Transverse colon (tissue), 4 donors: ENCODE data around the gene REM2. TPM values are rescaled to one million over a fixed set of nuclear protein-coding genes. Genes with fewer than 3 reads are reported as not detected.

Source experiments
- DNase-seq: peaks from one replicate; pipeline ENCODE4 v3.0.0-alpha.2; 2019
- H3K27ac ChIP-seq, 4 donors: fragments of 200-600 bp; sonication (generic); 2 replicates each; pipeline ENCODE4 v1.5.1; 2016 to 2018; ENCODE audit warnings: inconsistent platforms in 4 of 4
- H3K27me3 ChIP-seq: fragments of 200-600 bp; sonication (generic); 2 replicates; pipeline ENCODE4 v1.5.1; 2017; ENCODE audit warnings: inconsistent platforms
- H3K36me3 ChIP-seq, 4 donors: fragments of 200-600 bp; sonication (generic); 2 replicates each; pipeline ENCODE4 v1.5.1; 2017 to 2019; ENCODE audit warnings: inconsistent platforms in 4 of 4
- H3K4me1 ChIP-seq, 4 donors: fragments of 200-600 bp; sonication (generic); 2 replicates each; pipeline ENCODE4 v1.5.1; 2017 to 2020; ENCODE audit warnings: inconsistent platforms in 4 of 4
- H3K4me3 ChIP-seq, 4 donors: fragments of 200-600 bp; sonication (generic); 1 replicate in 1 of 4; 2 replicates in 3 of 4; pipeline versions ENCODE4 v1.5.1 to v1.6.1; 2017 to 2019; ENCODE audit warnings: inconsistent platforms in 4 of 4
- H3K9me3 ChIP-seq, 2 donors: fragments of 200-600 bp; sonication (generic); 2 replicates each; pipeline ENCODE4 v1.5.1; 2017 to 2019; ENCODE audit warnings: inconsistent platforms in 2 of 2
- EP300 ChIP-seq: sonication (generic); formaldehyde crosslinking; IDR thresholded peaks from one replicate; pipeline ENCODE4 v1.6.1; 2017; ENCODE audit warnings: antibody characterized with exemption, low read depth
- POLR2A ChIP-seq: fragments of 450-650 bp; IDR thresholded peaks from one replicate; pipeline ENCODE4 v1.6.1; 2016; ENCODE audit warnings: antibody characterized with exemption, mild to moderate bottlenecking, moderate library complexity
- POLR2AphosphoS5 ChIP-seq, 3 donors: sonication (generic); formaldehyde crosslinking; IDR thresholded peaks; one replicate each; pipeline ENCODE4 v1.6.1; 2016; ENCODE audit warnings: antibody characterized with exemption in 3 of 3
- WGBS, 2 donors: methylation state at CpG; one replicate each; pipeline ENCODE4 v1.1.5; 2018; ENCODE audit warnings: low coverage in 1 of 2; 5-methylcytosine and 5-hydroxymethylcytosine counted together
- in situ Hi-C, 4 donors: fragments of 200-750 bp; cut with MboI; loops; one replicate each; pipeline versions ENCODE4 v1.15.0 to v1.15.1; 2017; ENCODE audit warnings: low sequenced_read_pairs in 3 of 4, low pct_ligation_motif_present in 1 of 4, low pct_unique_long_range_greater_than_20kb in 1 of 4
- intact Hi-C: fragments of 100-400 bp; cut with DNase I; formaldehyde crosslinking; loops from one replicate; pipeline ENCODE4 v1.15.1; 2023; ENCODE audit warnings: low total_unique reads
- total RNA-seq, 4 donors: library from RNA; depleted of rRNA; stranded (reverse); fragments of >200 nt; gene quantifications; one replicate each; pipeline ENCODE4 v1.1.0, GENCODE V29; 2016
- TF ChIP-seq, protein P1 (sequence below), 5 experiments: fragments of 200-600 bp in 3 of 5; fragments of 450-650 bp in 2 of 5; sonication (generic) in 3 of 5; IDR thresholded peaks; 1 replicate in 2 of 5; 2 replicates in 3 of 5; pipeline ENCODE4 v1.5.1; 2016 to 2017; ENCODE audit warnings: antibody characterized with exemption in 5 of 5, inconsistent platforms in 3 of 5, mild to moderate bottlenecking in 2 of 5, moderate library complexity in 1 of 5

The REM2 gene
- total RNA-seq, 4 donors from 2014 or later: 0.27 to 5.2 (median 2.1) TPM; not detected in 1

DNA sequence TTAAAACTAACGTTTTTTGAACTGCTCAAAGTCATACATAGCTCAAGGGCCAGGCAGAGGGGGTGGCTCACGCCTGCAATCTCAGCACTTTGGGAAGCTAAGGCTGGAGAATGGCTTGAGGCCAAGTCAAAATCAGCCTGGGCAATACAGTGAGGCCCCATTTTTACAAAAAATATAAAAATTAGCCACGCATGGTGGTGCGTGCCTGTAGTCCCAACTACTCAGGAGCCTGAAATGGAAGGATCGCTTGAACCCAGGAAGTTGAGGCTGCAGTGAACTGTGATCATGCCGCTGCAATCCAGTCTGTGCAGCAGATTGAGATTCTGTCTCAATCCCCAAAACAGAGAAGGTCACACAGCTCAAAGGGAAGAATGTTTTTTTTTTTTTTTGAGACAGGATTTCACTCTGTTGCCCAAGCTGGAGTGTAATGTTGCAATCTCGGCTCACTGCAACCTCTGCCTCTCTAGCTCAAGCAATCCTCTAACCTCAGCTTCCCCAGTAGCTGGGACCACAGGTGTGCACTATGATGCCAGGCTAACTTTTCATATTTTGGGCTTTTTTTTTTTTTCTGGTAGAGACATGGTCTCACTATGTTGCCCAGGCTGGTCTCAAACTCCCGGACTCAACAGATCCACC lies 33.0 kb downstream of the REM2 start:
- in situ Hi-C loops: no loop called here
- Histone ChIP-seq H3K4me3 (no peak overlapping the region), H3K36me3 (peaks cover 0 to 12% (median 0%) of the 10 kb centered on the region in 4 donors), H3K27ac (peak overlapping the region in 3 of 4 donors; percentile 29 to 100 (median 34)), H3K4me1 (peaks cover 11 to 33% (median 23%) of the 10 kb centered on the region in 4 donors), H3K9me3 (no peaks in the 10 kb centered on the region), H3K27me3 (no peaks in the 10 kb centered on the region)
- DNase-seq: no peak
- TF ChIP-seq POLR2A: no peak
- TF ChIP-seq, protein P1, sequence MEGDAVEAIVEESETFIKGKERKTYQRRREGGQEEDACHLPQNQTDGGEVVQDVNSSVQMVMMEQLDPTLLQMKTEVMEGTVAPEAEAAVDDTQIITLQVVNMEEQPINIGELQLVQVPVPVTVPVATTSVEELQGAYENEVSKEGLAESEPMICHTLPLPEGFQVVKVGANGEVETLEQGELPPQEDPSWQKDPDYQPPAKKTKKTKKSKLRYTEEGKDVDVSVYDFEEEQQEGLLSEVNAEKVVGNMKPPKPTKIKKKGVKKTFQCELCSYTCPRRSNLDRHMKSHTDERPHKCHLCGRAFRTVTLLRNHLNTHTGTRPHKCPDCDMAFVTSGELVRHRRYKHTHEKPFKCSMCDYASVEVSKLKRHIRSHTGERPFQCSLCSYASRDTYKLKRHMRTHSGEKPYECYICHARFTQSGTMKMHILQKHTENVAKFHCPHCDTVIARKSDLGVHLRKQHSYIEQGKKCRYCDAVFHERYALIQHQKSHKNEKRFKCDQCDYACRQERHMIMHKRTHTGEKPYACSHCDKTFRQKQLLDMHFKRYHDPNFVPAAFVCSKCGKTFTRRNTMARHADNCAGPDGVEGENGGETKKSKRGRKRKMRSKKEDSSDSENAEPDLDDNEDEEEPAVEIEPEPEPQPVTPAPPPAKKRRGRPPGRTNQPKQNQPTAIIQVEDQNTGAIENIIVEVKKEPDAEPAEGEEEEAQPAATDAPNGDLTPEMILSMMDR (IDR thresholded peaks at IDR 0.05): no peak
- no peak for TF ChIP-seq POLR2AphosphoS5 (IDR thresholded peaks at IDR 0.05)
- TF ChIP-seq EP300: no peak
- intact Hi-C loops: loop anchor here (5.0 kb wide), 1 partner anchor 44 kb away; the partner anchor contains the start of gene LRP10
- 84% methylated on average over 4 to 8 of the region's 8 CpGs for WGBS, 2 donors

DNA sequence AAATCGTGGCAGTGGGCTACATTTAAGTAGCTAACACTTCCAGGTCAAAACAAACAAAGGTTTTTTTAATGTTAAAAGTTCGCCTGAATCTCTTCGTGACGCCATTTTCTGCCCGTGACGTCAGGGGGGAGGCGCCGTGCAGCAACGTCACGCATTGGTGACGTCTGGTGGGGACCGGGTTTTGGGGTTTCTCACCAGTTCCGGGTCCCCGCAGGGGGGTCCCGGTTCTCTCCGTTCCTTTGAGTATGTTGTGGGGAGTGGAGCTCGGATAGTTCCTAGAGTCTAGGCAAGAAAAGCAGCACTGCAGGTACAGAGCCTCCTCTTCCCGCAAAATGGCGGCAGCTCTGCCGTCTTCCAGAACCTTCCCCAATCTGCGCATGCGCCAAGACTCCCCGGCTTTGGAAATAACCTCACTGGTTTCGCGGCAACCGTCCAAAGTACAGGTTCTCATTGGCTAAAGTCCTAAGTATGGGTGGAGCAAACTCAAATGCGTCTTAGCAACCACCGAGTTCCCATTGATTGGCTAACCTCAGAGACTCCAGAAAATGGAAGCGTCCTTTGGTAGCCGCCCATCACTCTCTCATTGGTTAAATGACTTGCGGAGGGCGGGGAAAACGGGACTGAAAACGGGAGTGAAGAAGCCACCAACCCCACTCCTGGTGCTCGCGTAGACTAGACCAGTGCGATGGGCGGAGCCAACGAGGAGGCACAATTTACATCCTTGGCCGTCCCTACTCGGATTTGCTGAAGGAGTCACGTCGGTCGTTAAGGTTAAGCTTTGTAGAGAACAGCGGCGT lies 36.0 kb downstream of the REM2 start, which contains the start of gene RBM23:
Gene RBM23 (minus strand): TSS at position 346 of the 797 bp plus-strand sequence.
- intact Hi-C loops: loop anchor here (5.0 kb wide), 1 partner anchor 47 kb away; the partner anchor contains the start of gene LRP10
- peaks cover 0 to 23% (median 6%) of the 10 kb centered on the region in 4 donors for H3K36me3 ChIP-seq
- TF ChIP-seq EP300 (peak; percentile 17), POLR2AphosphoS5 (IDR thresholded peaks at IDR 0.05) (peak; percentile 63 to 88 (median 86)), POLR2A (peak; percentile 90)
- TF ChIP-seq, protein P1 (IDR thresholded peaks at IDR 0.05): no peak

DNA sequence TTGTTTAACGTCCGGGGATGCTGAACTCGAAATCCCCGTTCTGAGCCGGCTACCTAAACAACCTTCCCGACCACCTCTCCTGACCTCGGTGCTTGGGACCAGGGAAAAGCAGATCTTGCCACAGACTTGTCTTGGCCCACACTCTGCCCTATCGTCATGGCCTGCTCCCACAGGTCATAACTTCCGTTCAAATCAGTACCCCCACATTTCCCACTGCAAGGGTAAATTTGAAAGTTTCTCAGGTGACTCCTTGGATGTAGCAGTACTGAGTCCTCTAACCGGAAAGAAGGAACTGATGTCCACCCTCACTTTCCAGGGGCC lies 36.5 kb downstream of the REM2 start:
- 0 to 8% methylated on average over 3 to 10 of the region's 10 CpGs for WGBS, 2 donors
- H3K9me3 ChIP-seq: no peaks in the 10 kb centered on the region
- H3K27ac ChIP-seq: peak overlapping the region; percentile 84 to 100 (median 96)

More for the DNA sequence above, 36.0 kb downstream of the REM2 start, which contains the start of gene RBM23:
- peak within 1 kb of the TSS; percentile 73 to 90 (median 82) for H3K4me3 ChIP-seq
- no peaks in the 10 kb centered on the region for H3K27me3 ChIP-seq
- peak within 1 kb of the TSS; percentile 96 to 100 (median 97) for H3K27ac ChIP-seq
- no peaks in the 10 kb centered on the region for H3K9me3 ChIP-seq
- in situ Hi-C loops: no loop called here
- peaks cover 11 to 33% (median 23%) of the 10 kb centered on the region in 4 donors for H3K4me1 ChIP-seq
- peak; percentile 100 for DNase-seq
- 1% methylated on average over 41 of the region's 46 CpGs; no CpG with 5 or more reads in 1 of the 2 donors for WGBS, 2 donors

More for the DNA sequence above, 36.5 kb downstream of the REM2 start:
- Histone ChIP-seq H3K27me3 (no peaks in the 10 kb centered on the region), H3K4me3 (peak overlapping the region in 3 of 4 donors; percentile 22 to 39 (median 30)), H3K36me3 (peaks cover 0 to 28% (median 9%) of the 10 kb centered on the region in 4 donors), H3K4me1 (peaks cover 11 to 33% (median 23%) of the 10 kb centered on the region in 4 donors)
- TF ChIP-seq POLR2A: no peak
- TF ChIP-seq POLR2AphosphoS5 (IDR thresholded peaks at IDR 0.05): no peak
- TF ChIP-seq, protein P1 (IDR thresholded peaks at IDR 0.05): no peak
- no peak for TF ChIP-seq EP300
- in situ Hi-C loops: no loop called here
- DNase-seq: no peak
- intact Hi-C loops: loop anchor here (5.0 kb wide), 1 partner anchor 47 kb away; the partner anchor contains the start of gene LRP10
